Mesenchymal stem cell (in vitro differentiated cells and primary cell): ENCODE data around the gene TTC16.

Source experiments
- DNase-seq: peaks from one replicate; pipeline ENCODE4 v3.0.0-alpha.2; 2013
- H2AFZ ChIP-seq: one replicate; pipeline ENCODE4 v1.6.1; 2013; ENCODE audit warnings: low read depth, mild to moderate bottlenecking, control low read depth, inconsistent platforms, low read length, moderate library complexity
- H2AK5ac ChIP-seq: 2 replicates; pipeline ENCODE4 v1.6.1; 2013; ENCODE audit warnings: low read length, moderate library complexity, mild to moderate bottlenecking, inconsistent platforms; ENCODE audit not compliant: severe bottlenecking
- H2BK120ac ChIP-seq: one replicate; pipeline ENCODE4 v1.6.1; 2013; ENCODE audit warnings: low read depth, mild to moderate bottlenecking, inconsistent platforms, low read length, moderate library complexity
- H2BK12ac ChIP-seq, 2 experiments: one replicate each; pipeline ENCODE4 v1.6.1; 2013; ENCODE audit warnings: inconsistent platforms in 2 of 2, low read length in 2 of 2, mild to moderate bottlenecking in 2 of 2, moderate library complexity in 2 of 2, control low read depth in 1 of 2
- H2BK15ac ChIP-seq: one replicate; pipeline ENCODE4 v1.6.1; 2013; ENCODE audit warnings: mild to moderate bottlenecking, low read depth, inconsistent platforms; ENCODE audit not compliant: poor library complexity, severe bottlenecking
- H2BK5ac ChIP-seq: 2 replicates; pipeline ENCODE4 v1.6.1; 2013; ENCODE audit warnings: low read depth, mild to moderate bottlenecking, low read length, control low read depth, inconsistent platforms; ENCODE audit not compliant: poor library complexity, severe bottlenecking
- H3K14ac ChIP-seq, 2 experiments: one replicate each; pipeline ENCODE4 v1.6.1; 2013; ENCODE audit warnings: inconsistent platforms in 2 of 2, low read length in 2 of 2, control low read depth in 1 of 2, mild to moderate bottlenecking in 1 of 2, moderate library complexity in 1 of 2
- H3K18ac ChIP-seq, 2 experiments: one replicate each; pipeline ENCODE4 v1.6.1; 2013; ENCODE audit warnings: inconsistent platforms in 2 of 2, low read length in 2 of 2, control low read depth in 1 of 2, low read depth in 1 of 2, mild to moderate bottlenecking in 1 of 2
- H3K23ac ChIP-seq, 2 experiments: one replicate each; pipeline ENCODE4 v1.6.1; 2013; ENCODE audit warnings: inconsistent platforms in 2 of 2, low read length in 2 of 2, mild to moderate bottlenecking in 2 of 2, moderate library complexity in 2 of 2, control low read depth in 1 of 2
- H3K27ac ChIP-seq: 2 replicates; pipeline ENCODE4 v1.5.1; 2013; ENCODE audit warnings: mild to moderate bottlenecking, moderate library complexity, low read length, control low read depth, inconsistent platforms; ENCODE audit not compliant: poor library complexity, severe bottlenecking
- H3K27me3 ChIP-seq, 2 experiments: 2 replicates each; pipeline versions ENCODE4 v1.6.1 to v1.7.0; 2013; ENCODE audit warnings: low read length in 2 of 2, mild to moderate bottlenecking in 2 of 2, moderate library complexity in 2 of 2, control low read depth in 1 of 2, inconsistent platforms in 1 of 2; ENCODE audit not compliant: control insufficient read depth in 1 of 2, insufficient read depth in 1 of 2
- H3K36me3 ChIP-seq, 2 experiments: 2 replicates each; pipeline versions ENCODE4 v1.6.1 to v1.7.0; 2013; ENCODE audit warnings: low read length in 2 of 2, control low read depth in 1 of 2, inconsistent platforms in 1 of 2, low read depth in 1 of 2, mild to moderate bottlenecking in 1 of 2; ENCODE audit not compliant: insufficient read depth in 2 of 2, control insufficient read depth in 1 of 2
- H3K4ac ChIP-seq, 2 experiments: one replicate each; pipeline ENCODE4 v1.6.1; 2013; ENCODE audit warnings: inconsistent platforms in 2 of 2, low read length in 2 of 2, mild to moderate bottlenecking in 2 of 2, moderate library complexity in 2 of 2, control low read depth in 1 of 2, low read depth in 1 of 2
- H3K4me1 ChIP-seq: 2 replicates; pipeline ENCODE4 v1.6.1; 2013; ENCODE audit warnings: low read depth, low read length, control low read depth; ENCODE audit not compliant: control insufficient read depth, insufficient read depth
- H3K4me2 ChIP-seq: 2 replicates; pipeline ENCODE4 v1.6.1; 2013; ENCODE audit warnings: low read length, mild to moderate bottlenecking, inconsistent platforms; ENCODE audit not compliant: poor library complexity, severe bottlenecking
- H3K4me3 ChIP-seq, 2 experiments: 2 replicates each; pipeline versions ENCODE4 v1.5.1 to v1.7.0; 2013; ENCODE audit warnings: low read length in 2 of 2, mild to moderate bottlenecking in 2 of 2, control low read depth in 1 of 2, low read depth in 1 of 2; ENCODE audit not compliant: insufficient read depth in 1 of 2
- H3K79me1 ChIP-seq: replicated peaks from 2 replicates; pipeline ENCODE4 v1.6.1; 2013; ENCODE audit warnings: mild to moderate bottlenecking, control low read depth, low read length, inconsistent platforms; ENCODE audit not compliant: poor library complexity, severe bottlenecking
- H3K9ac ChIP-seq: 2 replicates; pipeline ENCODE4 v1.7.0; 2013; ENCODE audit warnings: mild to moderate bottlenecking, low read length, moderate library complexity
- H3K9me3 ChIP-seq: 2 replicates; pipeline ENCODE4 v1.7.0; 2013; ENCODE audit warnings: mild to moderate bottlenecking, low read length; ENCODE audit not compliant: control insufficient read depth
- H4K8ac ChIP-seq: one replicate; pipeline ENCODE4 v1.6.1; 2013; ENCODE audit warnings: inconsistent platforms, mild to moderate bottlenecking, low read length, moderate library complexity
- H4K91ac ChIP-seq: one replicate; pipeline ENCODE4 v1.6.1; 2013; ENCODE audit warnings: mild to moderate bottlenecking, low read length, inconsistent platforms
- WGBS: methylation state at CpG from one replicate; pipeline ENCODE4 v1.1.7; 2013; ENCODE audit warnings: mixed read lengths; 5-methylcytosine and 5-hydroxymethylcytosine counted together

The TTC16 gene

DNA sequence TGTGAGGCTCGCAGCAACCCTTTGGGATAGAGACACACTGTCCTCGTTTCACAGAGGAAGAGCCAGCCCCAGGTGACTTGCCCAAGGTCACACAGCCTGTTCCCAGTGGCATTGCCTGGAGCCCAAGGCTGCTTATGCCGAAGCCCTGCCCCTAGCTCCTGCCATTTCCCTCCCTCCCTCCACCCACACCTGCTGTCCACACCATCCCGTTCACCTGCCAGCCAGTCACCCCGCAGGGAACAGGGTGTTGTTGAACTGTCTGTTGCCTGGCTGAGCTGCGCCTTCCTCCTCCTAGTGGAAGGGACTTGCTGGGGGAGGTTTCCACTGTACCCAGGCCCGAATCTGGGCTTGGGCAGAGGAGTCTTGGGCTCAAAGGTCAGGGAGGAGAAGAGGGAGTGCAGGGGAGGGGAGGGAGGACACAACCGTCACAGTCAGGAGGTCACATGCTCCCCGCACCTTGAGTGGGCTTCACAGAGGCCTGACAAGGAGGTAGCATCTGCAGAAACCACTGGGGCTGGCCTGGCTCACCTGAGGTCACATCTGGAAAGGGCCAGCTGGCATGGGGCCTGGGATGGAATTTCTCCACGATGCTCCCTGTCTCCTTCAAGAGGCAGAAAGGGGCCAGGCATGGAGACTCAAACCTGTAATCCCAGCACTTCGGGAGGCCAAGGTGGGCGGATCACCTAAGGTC is 6.3 kb downstream of the TTC16 start:
- H3K14ac ChIP-seq: peak overlapping the region in 1 of 2 experiments; percentile 35
- H3K27me3 ChIP-seq: peaks cover 0 to 3% of the 10 kb centered on the region in 2 experiments
- 85% methylated on average over 12 of the region's 12 CpGs for WGBS
- DNase-seq: no peak
- H3K79me1 ChIP-seq: no peaks in the 10 kb centered on the region
- H2BK15ac ChIP-seq: no peak overlapping the region
- no peak overlapping the region for H4K91ac ChIP-seq
- H3K23ac ChIP-seq: no peak overlapping the region
- H4K8ac ChIP-seq: no peak overlapping the region
- no peak overlapping the region for H2BK120ac ChIP-seq
- H3K9ac ChIP-seq: no peak overlapping the region
- no peak overlapping the region for H2AFZ ChIP-seq
- no peaks in the 10 kb centered on the region for H3K9me3 ChIP-seq
- H3K4ac ChIP-seq: no peak overlapping the region
- no peak overlapping the region for H3K4me2 ChIP-seq
- no peak overlapping the region for H2AK5ac ChIP-seq
- no peaks in the 10 kb centered on the region for H3K36me3 ChIP-seq
- H3K4me1 ChIP-seq: peaks cover 11% of the 10 kb centered on the region
- H2BK5ac ChIP-seq: no peak overlapping the region
- no peak overlapping the region for H3K4me3 ChIP-seq
- no peak overlapping the region for H3K18ac ChIP-seq
- H3K27ac ChIP-seq: no peak overlapping the region
- no peak overlapping the region for H2BK12ac ChIP-seq

DNA sequence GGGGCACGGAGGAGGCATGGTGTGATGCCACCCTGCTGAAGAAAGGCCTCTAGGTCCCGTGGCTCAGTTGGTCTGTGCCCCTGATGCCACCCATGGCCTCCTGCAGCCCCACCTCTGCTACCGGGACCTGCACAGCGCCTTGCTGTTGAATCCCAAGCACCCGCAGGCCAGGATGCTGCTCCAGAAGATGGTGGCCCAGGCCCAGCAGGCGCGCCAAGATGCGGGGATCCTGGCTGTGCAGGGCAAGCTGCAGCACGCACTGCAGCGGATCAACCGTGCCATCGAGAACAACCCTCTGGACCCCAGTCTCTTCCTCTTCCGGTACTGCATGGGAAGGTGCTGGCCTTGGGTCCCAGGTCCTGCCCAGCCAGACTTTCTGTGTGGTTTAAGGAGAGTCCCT is 7.1 kb downstream of the TTC16 start:
- H3K23ac ChIP-seq: no peak overlapping the region
- no peak for DNase-seq
- H2AFZ ChIP-seq: no peak overlapping the region
- no peak overlapping the region for H3K9ac ChIP-seq
- H2BK15ac ChIP-seq: no peak overlapping the region
- no peaks in the 10 kb centered on the region for H3K79me1 ChIP-seq
- no peaks in the 10 kb centered on the region for H3K36me3 ChIP-seq
- H3K4me2 ChIP-seq: no peak overlapping the region
- no peak overlapping the region for H3K4ac ChIP-seq
- no peak overlapping the region for H3K27ac ChIP-seq
- no peak overlapping the region for H2BK12ac ChIP-seq
- peak overlapping the region; percentile 41 for H4K91ac ChIP-seq
- H2BK5ac ChIP-seq: no peak overlapping the region
- no peak overlapping the region for H3K18ac ChIP-seq
- no peaks in the 10 kb centered on the region for H3K9me3 ChIP-seq
- 92% methylated on average over 13 of the region's 13 CpGs for WGBS
- no peak overlapping the region for H2BK120ac ChIP-seq
- no peak overlapping the region for H3K14ac ChIP-seq
- no peak overlapping the region for H3K4me3 ChIP-seq
- H2AK5ac ChIP-seq: no peak overlapping the region
- H3K4me1 ChIP-seq: peaks cover 11% of the 10 kb centered on the region
- H3K27me3 ChIP-seq: peaks cover 0 to 3% of the 10 kb centered on the region in 2 experiments
- no peak overlapping the region for H4K8ac ChIP-seq

DNA sequence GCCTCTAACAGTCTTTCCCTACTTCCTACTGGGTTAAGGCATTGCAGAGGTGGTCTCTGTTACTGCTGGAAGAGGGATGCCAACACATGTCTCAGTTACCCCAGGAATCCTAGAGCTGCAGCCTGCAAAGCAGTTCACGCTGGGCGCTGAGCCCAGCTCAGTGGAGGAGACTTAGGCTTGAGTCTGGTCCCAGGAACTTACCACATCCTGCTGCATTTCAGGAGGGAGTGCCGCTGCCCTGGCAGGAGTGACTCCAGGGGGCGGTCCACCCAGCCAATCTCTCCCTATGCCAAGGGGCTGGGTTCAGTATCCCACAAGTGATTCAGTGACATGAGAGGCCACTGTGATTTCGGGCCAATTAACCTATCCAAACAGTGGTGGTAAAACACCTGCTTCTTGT is 7.6 kb downstream of the TTC16 start:
- no peak overlapping the region for H2BK12ac ChIP-seq
- no peak overlapping the region for H2AFZ ChIP-seq
- peaks cover 11% of the 10 kb centered on the region for H3K4me1 ChIP-seq
- no peak overlapping the region for H3K4ac ChIP-seq
- no peak overlapping the region for H3K4me3 ChIP-seq
- no peak overlapping the region for H4K91ac ChIP-seq
- no peak overlapping the region for H2BK15ac ChIP-seq
- WGBS: 93% methylated on average over 5 of the region's 5 CpGs
- no peak overlapping the region for H3K18ac ChIP-seq
- H3K79me1 ChIP-seq: no peaks in the 10 kb centered on the region
- peaks cover 0 to 3% of the 10 kb centered on the region in 2 experiments for H3K27me3 ChIP-seq
- H3K9ac ChIP-seq: no peak overlapping the region
- H3K4me2 ChIP-seq: no peak overlapping the region
- H2BK5ac ChIP-seq: no peak overlapping the region
- no peaks in the 10 kb centered on the region for H3K36me3 ChIP-seq
- H2AK5ac ChIP-seq: no peak overlapping the region
- H2BK120ac ChIP-seq: no peak overlapping the region
- DNase-seq: no peak
- no peak overlapping the region for H3K23ac ChIP-seq
- H4K8ac ChIP-seq: no peak overlapping the region
- H3K27ac ChIP-seq: no peak overlapping the region
- no peaks in the 10 kb centered on the region for H3K9me3 ChIP-seq
- H3K14ac ChIP-seq: no peak overlapping the region

DNA sequence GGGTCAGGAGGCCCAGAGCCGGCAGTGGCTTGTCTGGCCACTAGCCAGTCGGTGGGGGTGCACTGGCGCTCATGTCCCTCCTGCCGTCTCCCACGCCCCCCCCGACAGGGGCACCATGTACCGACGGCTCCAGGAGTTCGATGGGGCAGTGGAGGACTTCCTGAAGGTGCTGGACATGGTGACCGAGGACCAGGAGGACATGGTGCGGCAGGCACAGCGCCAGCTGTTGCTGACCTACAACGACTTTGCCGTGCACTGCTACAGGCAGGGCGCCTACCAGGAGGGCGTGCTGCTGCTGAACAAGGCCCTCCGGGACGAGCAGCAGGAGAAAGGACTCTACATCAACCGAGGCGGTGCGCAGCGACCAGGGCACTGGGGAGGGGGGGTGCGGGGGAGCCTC is 8.1 kb downstream of the TTC16 start:
- no peak for DNase-seq
- H3K4me2 ChIP-seq: no peak overlapping the region
- H3K9me3 ChIP-seq: no peaks in the 10 kb centered on the region
- H2AFZ ChIP-seq: no peak overlapping the region
- H3K27me3 ChIP-seq: peaks cover 0 to 3% of the 10 kb centered on the region in 2 experiments
- no peak overlapping the region for H3K14ac ChIP-seq
- H3K4me1 ChIP-seq: peaks cover 11% of the 10 kb centered on the region
- H3K36me3 ChIP-seq: no peaks in the 10 kb centered on the region
- no peak overlapping the region for H3K23ac ChIP-seq
- peak overlapping the region; percentile 29 for H3K9ac ChIP-seq
- H2BK120ac ChIP-seq: no peak overlapping the region
- no peak overlapping the region for H2BK12ac ChIP-seq
- H2BK15ac ChIP-seq: no peak overlapping the region
- peak overlapping the region; percentile 8 to 35 for H3K4me3 ChIP-seq
- H4K91ac ChIP-seq: no peak overlapping the region
- WGBS: 73% methylated on average over 23 of the region's 23 CpGs
- no peak overlapping the region for H2AK5ac ChIP-seq
- no peak overlapping the region for H3K4ac ChIP-seq
- H2BK5ac ChIP-seq: no peak overlapping the region
- H3K27ac ChIP-seq: no peak overlapping the region
- H3K79me1 ChIP-seq: no peaks in the 10 kb centered on the region
- H4K8ac ChIP-seq: peak overlapping the region; percentile 24
- H3K18ac ChIP-seq: no peak overlapping the region
